ENCODE measurements around the gene PAEP.
"Not testable (repeated sequence)": the region's sequence is repeated elsewhere in the genome, so short reads cannot be mapped to it uniquely, and the experiment has no call there.

PAEP gene

GRCh38 chr9:135561391-135562234, at the start of gene PAEP:
TSS of gene PAEP (plus strand) at chr9:135561756.
- DNase-seq = no peak

- DNase-seq = no peak
Observed at GRCh38 chr9:135512241-135512603, 49.3 kb upstream of the PAEP start.

GRCh38 chr9:135512904-135513303, 48.7 kb upstream of the PAEP start:
- DNase-seq = no peak

- no peak for DNase-seq
Observed at GRCh38 chr9:135513351-135513846, 48.2 kb upstream of the PAEP start.

GRCh38 chr9:135513906-135514305, 47.6 kb upstream of the PAEP start:
- DNase-seq = not testable (repeated sequence)

GRCh38 chr9:135514342-135515082, 47.0 kb upstream of the PAEP start:
- DNase-seq = no peak

- DNase-seq = no peak
Observed at GRCh38 chr9:135515083-135515951, 46.2 kb upstream of the PAEP start.

- DNase-seq = no peak
Observed at GRCh38 chr9:135516132-135516860, 45.3 kb upstream of the PAEP start.

- no peak for DNase-seq
Observed at GRCh38 chr9:135517407-135517822, 44.1 kb upstream of the PAEP start.

- no peak for DNase-seq
Observed at GRCh38 chr9:135519179-135519971, 42.2 kb upstream of the PAEP start.

GRCh38 chr9:135520916-135521607, 40.5 kb upstream of the PAEP start, which contains the start of gene LCN1:
TSS of gene LCN1 (plus strand) at chr9:135521440. CDS start at chr9:135521498, 58 bp downstream.
- no peak for DNase-seq

GRCh38 chr9:135521608-135522095, 39.9 kb upstream of the PAEP start:
- no peak for DNase-seq

GRCh38 chr9:135522137-135522877, 39.2 kb upstream of the PAEP start:
- DNase-seq = no peak

- no peak for DNase-seq
Observed at GRCh38 chr9:135522931-135523330, 38.6 kb upstream of the PAEP start.

- DNase-seq = no peak
Observed at GRCh38 chr9:135523521-135524129, 37.9 kb upstream of the PAEP start.

GRCh38 chr9:135524130-135524861, 37.3 kb upstream of the PAEP start:
- no peak for DNase-seq

GRCh38 chr9:135525241-135526088, 36.1 kb upstream of the PAEP start:
- no peak for DNase-seq
